GM10266 (cell line): ENCODE results near the gene BACE1-AS.

Experiments
- DNase-seq: peaks from one replicate; pipeline ENCODE4 v3.0.0; 2012; ENCODE audit errors: extremely low spot score
- TF ChIP-seq, protein P1 (sequence below): IDR thresholded peaks from 2 replicates; pipeline ENCODE4 v1.5.1; 2012; ENCODE audit warnings: mild to moderate bottlenecking, low read depth; ENCODE audit not compliant: control insufficient read depth, insufficient read depth; ENCODE audit errors: missing control alignments

Gene BACE1-AS

DNA sequence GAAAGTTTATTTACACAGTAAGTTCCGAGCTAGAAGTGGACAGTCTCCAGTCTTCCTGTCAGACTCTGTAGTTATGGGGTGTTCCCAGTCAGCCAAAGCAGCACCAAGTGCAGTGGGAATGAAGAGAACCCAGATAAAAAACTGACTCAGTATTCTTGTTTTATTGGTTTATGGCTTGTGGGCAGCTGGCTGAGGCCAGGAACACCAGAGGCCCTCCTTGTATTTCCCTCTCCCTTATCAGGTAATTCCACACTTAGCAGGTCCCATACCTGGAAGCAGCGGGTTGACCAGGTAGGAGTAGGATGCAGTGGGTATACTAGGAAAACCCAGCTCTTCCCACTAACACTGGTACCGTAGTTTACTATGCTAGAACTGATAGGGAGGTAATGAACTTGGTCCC lies 3.5 kb upstream of the BACE1-AS start:
- TF ChIP-seq, protein P1, sequence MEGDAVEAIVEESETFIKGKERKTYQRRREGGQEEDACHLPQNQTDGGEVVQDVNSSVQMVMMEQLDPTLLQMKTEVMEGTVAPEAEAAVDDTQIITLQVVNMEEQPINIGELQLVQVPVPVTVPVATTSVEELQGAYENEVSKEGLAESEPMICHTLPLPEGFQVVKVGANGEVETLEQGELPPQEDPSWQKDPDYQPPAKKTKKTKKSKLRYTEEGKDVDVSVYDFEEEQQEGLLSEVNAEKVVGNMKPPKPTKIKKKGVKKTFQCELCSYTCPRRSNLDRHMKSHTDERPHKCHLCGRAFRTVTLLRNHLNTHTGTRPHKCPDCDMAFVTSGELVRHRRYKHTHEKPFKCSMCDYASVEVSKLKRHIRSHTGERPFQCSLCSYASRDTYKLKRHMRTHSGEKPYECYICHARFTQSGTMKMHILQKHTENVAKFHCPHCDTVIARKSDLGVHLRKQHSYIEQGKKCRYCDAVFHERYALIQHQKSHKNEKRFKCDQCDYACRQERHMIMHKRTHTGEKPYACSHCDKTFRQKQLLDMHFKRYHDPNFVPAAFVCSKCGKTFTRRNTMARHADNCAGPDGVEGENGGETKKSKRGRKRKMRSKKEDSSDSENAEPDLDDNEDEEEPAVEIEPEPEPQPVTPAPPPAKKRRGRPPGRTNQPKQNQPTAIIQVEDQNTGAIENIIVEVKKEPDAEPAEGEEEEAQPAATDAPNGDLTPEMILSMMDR = no peak
- DNase-seq = no peak

DNA sequence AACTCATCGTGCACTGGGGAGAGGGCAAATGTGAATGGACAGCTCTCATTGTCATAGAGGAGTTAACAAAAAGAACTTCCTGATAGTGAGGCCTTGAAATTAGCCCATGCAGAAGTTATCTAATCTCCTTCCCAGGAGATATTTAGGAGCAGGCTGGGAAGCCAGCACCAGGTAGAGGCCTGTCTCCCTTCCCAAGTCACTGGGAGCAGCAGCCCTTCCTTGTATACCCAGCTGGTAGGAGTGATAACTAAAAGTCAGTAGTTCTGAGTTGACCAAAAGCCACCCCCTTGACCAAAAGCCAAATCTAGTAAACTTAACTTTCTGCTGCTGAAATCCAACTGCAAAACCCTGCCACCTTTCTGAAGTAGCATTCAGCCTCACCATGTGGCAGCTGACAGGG lies 1.4 kb upstream of the BACE1-AS start:
- no peak for DNase-seq
- TF ChIP-seq, protein P1 = no peak

DNA sequence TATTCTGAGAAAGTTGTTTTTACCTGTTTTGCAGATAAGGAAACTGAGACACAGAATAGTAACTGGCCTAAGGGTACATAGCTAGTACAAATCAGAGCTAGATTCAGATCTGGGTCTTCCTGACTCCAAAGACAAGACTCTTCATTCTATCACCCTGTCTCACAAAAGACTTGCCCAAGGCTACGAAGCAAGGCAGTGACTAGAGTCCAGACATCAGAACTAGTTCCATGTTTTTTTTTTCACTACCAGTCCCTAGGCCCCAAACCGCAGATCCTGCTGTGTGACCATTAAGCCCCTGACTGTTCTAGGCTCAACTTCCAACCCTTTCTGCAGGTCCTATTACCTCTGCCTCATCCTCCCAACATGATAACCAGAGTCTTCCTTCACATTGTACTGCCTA lies 1.5 kb downstream of the BACE1-AS start:
- DNase-seq = no peak
- TF ChIP-seq, protein P1 = no peak

DNA sequence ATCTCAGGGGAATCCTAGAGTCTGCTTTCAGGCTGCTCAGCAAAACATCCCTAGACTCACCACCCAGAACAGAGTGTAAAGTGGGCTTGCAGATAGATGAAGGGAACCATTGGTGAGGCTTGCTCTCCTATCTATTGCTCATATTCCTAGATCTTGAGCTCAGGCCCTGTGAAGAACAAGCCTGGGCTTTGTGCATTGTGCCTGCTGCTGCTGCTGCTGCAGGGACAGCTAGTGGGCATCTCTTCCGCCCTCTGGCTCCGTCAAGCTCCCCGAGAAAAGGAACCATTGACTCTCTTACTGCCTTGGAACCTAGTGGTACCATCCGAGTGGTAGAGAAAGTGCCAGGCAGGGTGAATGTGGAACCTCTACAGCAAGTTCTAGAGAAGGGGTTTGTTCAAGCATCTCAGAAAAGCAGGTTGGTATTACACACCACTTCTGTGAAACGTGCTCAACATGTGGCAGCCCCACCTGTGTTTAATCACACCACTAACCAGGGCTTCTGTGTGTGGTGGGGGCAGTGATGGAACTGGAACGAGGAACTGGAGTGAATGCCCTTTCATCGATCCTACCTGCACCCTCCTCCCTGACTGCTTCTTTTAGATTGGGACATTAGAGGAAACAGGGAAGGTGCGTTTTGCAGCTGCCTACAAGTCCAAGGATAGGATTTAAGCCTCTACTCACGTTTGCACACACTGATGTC lies 4.4 kb downstream of the BACE1-AS start:
- TF ChIP-seq, protein P1 = no peak

DNA sequence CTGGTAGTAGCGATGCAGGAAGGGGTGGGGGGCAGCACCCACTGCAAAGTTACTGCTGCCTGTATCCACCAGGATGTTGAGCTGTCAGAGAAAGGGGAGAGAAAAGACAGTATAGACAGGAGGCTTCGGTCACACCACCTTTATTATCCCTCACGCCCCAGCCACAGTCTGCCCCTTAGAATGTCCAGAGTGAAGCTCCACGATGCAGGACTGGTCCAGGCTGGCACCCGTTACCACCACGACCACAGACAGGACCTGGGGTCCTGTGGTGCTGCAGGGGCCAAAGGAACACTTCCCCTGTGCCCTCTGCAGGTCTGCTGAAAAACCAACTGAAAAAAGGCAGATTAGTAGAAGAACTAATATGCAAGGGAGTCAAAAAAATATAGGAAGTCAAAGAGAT lies 5.7 kb downstream of the BACE1-AS start:
- no peak for DNase-seq
- TF ChIP-seq, protein P1 = no peak

More for the DNA sequence above, 4.4 kb downstream of the BACE1-AS start:
- no peak for DNase-seq

DNA sequence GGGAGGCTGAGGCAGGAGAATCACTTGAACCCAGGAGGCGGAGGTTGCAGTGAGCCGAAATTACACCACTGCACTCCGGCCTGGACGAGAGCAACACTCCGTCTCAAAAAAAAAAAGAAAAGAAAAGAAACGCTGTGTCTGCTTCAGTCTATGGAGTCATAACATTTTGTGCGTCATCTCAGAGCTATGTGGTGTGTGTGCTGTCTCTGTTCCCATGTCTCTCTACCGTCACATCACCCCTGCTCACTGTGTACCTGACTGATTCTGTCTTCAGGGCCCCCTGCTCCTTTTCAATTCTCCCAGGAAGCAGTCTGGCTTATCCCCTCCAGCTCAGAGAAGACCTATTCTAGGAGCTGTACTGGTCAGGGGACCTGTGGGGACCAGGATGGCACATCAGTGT lies 7.0 kb downstream of the BACE1-AS start:
- DNase-seq = no peak
- TF ChIP-seq, protein P1 = no peak
